HCT116 (cell line): Measurements from ENCODE around the gene SYNE3.

Experiments used
- EZH2 ChIP-seq: fragments of 200-600 bp; sonication (generic); IDR thresholded peaks from 2 replicates; pipeline ENCODE4 v1.6.1; 2017; ENCODE audit warnings: antibody characterized with exemption, mixed run types
- EZH2phosphoT487 ChIP-seq: fragments of 200-600 bp; IDR thresholded peaks from 2 replicates; pipeline ENCODE4 v1.6.1; 2018; ENCODE audit warnings: antibody characterized with exemption, borderline replicate concordance
- POLR2A ChIP-seq: IDR thresholded peaks from 2 replicates; pipeline ENCODE4 v1.7.0; 2011; ENCODE audit warnings: borderline replicate concordance; ENCODE audit not compliant: insufficient read depth, insufficient read length; ENCODE audit errors: extremely low read depth
- POLR2AphosphoS5 ChIP-seq: IDR thresholded peaks from 2 replicates; pipeline ENCODE4 v1.6.1; 2011; ENCODE audit warnings: mild to moderate bottlenecking, low read depth, low read length, moderate library complexity
- SP1 ChIP-seq: IDR thresholded peaks from 2 replicates; pipeline ENCODE4 v1.6.1; 2012; ENCODE audit warnings: low read depth
- SRF ChIP-seq: IDR thresholded peaks from 2 replicates; pipeline ENCODE4 v1.6.1; 2012; ENCODE audit warnings: low read depth
- TCF7L2 ChIP-seq: IDR thresholded peaks from 2 replicates; pipeline ENCODE4 v1.7.0; 2011; ENCODE audit warnings: borderline replicate concordance, inconsistent platforms; ENCODE audit not compliant: insufficient read depth, insufficient read length; ENCODE audit errors: extremely low read depth
- YY1 ChIP-seq: IDR thresholded peaks from 2 replicates; pipeline ENCODE4 v1.6.1; 2011; ENCODE audit warnings: low read length, low read depth, moderate library complexity, mild to moderate bottlenecking; ENCODE audit not compliant: insufficient replicate concordance; ENCODE audit errors: extremely low read depth
- ZNF274 ChIP-seq: fragments of 200-500 bp; sonication (Bioruptor generic); IDR thresholded peaks from 2 replicates; pipeline ENCODE4 v1.6.1; 2014; ENCODE audit warnings: mild to moderate bottlenecking, low read depth, low read length, inconsistent platforms
- TF ChIP-seq, protein P1 (sequence below), 3 experiments: fragments of 200-600 bp in 1 of 3; sonication (generic) in 1 of 3; IDR thresholded peaks in 2 of 3; conservative IDR thresholded peaks in 1 of 3; 2 replicates each; pipeline ENCODE4 v1.5.1; 2012 to 2017; ENCODE audit warnings: low read depth in 2 of 3, low read length in 2 of 3, antibody characterized with exemption in 1 of 3, borderline replicate concordance in 1 of 3, control low read depth in 1 of 3, mild to moderate bottlenecking in 1 of 3, mixed read lengths in 1 of 3, mixed run types in 1 of 3, moderate library complexity in 1 of 3; ENCODE audit not compliant: insufficient read depth in 1 of 3
- TF ChIP-seq, protein P2 (sequence below): IDR thresholded peaks from 2 replicates; pipeline ENCODE4 v1.6.1; 2012
- TF ChIP-seq, protein P3 (sequence below): IDR thresholded peaks from 2 replicates; pipeline ENCODE4 v1.6.1; 2012

DNA sequence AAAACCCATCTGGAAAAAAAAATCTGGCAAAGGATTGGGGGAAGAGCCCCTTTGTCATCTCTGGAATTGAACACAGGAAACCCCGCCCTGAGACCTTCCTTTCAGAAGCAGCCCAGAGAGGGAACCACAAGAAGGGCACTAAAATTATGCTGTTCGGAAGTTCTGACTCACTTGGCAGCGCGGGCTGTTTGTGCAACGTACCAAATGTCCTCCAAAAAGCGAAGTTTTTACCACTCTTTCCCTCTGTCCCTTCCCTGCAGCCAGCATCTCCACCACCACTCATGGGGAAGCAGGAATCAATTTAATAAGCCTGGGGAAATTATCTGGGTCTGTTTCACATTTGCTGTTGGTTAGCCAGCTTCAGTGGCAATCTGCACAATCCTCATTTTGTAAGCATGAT lies 3.2 kb upstream of the SYNE3 start:
- no peak for TF ChIP-seq SRF
- TF ChIP-seq, protein P1, sequence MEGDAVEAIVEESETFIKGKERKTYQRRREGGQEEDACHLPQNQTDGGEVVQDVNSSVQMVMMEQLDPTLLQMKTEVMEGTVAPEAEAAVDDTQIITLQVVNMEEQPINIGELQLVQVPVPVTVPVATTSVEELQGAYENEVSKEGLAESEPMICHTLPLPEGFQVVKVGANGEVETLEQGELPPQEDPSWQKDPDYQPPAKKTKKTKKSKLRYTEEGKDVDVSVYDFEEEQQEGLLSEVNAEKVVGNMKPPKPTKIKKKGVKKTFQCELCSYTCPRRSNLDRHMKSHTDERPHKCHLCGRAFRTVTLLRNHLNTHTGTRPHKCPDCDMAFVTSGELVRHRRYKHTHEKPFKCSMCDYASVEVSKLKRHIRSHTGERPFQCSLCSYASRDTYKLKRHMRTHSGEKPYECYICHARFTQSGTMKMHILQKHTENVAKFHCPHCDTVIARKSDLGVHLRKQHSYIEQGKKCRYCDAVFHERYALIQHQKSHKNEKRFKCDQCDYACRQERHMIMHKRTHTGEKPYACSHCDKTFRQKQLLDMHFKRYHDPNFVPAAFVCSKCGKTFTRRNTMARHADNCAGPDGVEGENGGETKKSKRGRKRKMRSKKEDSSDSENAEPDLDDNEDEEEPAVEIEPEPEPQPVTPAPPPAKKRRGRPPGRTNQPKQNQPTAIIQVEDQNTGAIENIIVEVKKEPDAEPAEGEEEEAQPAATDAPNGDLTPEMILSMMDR (IDR thresholded peaks at IDR 0.05 in 2 of 3, conservative IDR thresholded peaks at IDR 0.05 in 1 of 3; ENCODE audit: borderline replicate concordance in 1 of 3, insufficient read depth in 1 of 3, low read depth in 2 of 3, low read length in 2 of 3), result no peak
- TF ChIP-seq EZH2phosphoT487, result no peak
- TF ChIP-seq, protein P2, sequence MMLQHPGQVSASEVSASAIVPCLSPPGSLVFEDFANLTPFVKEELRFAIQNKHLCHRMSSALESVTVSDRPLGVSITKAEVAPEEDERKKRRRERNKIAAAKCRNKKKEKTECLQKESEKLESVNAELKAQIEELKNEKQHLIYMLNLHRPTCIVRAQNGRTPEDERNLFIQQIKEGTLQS, result no peak
- TF ChIP-seq SP1, result peak; percentile 65
- no peak for TF ChIP-seq YY1
- no peak for TF ChIP-seq EZH2
- TF ChIP-seq, protein P3, sequence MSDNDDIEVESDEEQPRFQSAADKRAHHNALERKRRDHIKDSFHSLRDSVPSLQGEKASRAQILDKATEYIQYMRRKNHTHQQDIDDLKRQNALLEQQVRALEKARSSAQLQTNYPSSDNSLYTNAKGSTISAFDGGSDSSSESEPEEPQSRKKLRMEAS, result peak; percentile 39; the same call in 1 of the 2 replicates
- no peak; the same call in 1 of the 2 replicates for TF ChIP-seq POLR2AphosphoS5
- TF ChIP-seq POLR2A, result no peak
- peak; percentile 19 for TF ChIP-seq TCF7L2
- no peak for TF ChIP-seq ZNF274
